Esophagus (tissue), 2 donors: Measurements from ENCODE around the gene PPP1R3G. TPM values are rescaled to one million over a fixed set of nuclear protein-coding genes. Genes with fewer than 3 reads are reported as not detected.
"Not testable (repeated sequence)": the region's sequence is repeated elsewhere in the genome, so short reads cannot be mapped to it uniquely, and the experiment has no call there.

ENCODE experiments used
- H3K27ac ChIP-seq, 2 donors: one replicate each; pipeline ENCODE4 v1.5.1; 2013; ENCODE audit warnings: low read depth in 2 of 2, mild to moderate bottlenecking in 2 of 2, inconsistent platforms in 1 of 2, low read length in 1 of 2, moderate library complexity in 1 of 2
- H3K27me3 ChIP-seq, 2 donors: one replicate each; pipeline ENCODE4 v1.6.1; 2013; ENCODE audit warnings: low read length in 2 of 2, control low read depth in 1 of 2, mild to moderate bottlenecking in 1 of 2; ENCODE audit not compliant: insufficient read depth in 2 of 2, control insufficient read depth in 1 of 2
- H3K36me3 ChIP-seq, 2 donors: one replicate each; pipeline ENCODE4 v1.6.1; 2013; ENCODE audit warnings: low read length in 1 of 2; ENCODE audit not compliant: control insufficient read depth in 2 of 2, insufficient read depth in 2 of 2
- H3K4me1 ChIP-seq, 2 donors: one replicate each; pipeline ENCODE4 v1.6.1; 2013; ENCODE audit warnings: low read length in 1 of 2; ENCODE audit not compliant: control insufficient read depth in 2 of 2, insufficient read depth in 2 of 2
- H3K4me3 ChIP-seq, 2 donors: one replicate each; pipeline ENCODE4 v1.5.1; 2013; ENCODE audit warnings: low read length in 2 of 2, mild to moderate bottlenecking in 2 of 2, low read depth in 1 of 2, moderate library complexity in 1 of 2
- H3K9me3 ChIP-seq, 2 donors: one replicate each; pipeline ENCODE4 v1.6.1; 2013; ENCODE audit warnings: mild to moderate bottlenecking in 2 of 2, low read depth in 1 of 2, low read length in 1 of 2, moderate library complexity in 1 of 2; ENCODE audit not compliant: control insufficient read depth in 2 of 2, insufficient read depth in 1 of 2
- WGBS, 2 donors: extraction: QIAGEN DNeasy Blood & Tissue Kit; methylation state at CpG; one replicate each; pipeline ENCODE4 v1.1.7; 2013; 5-methylcytosine and 5-hydroxymethylcytosine counted together
- polyA plus RNA-seq, 2 donors: library from polyadenylated mRNA; stranded (reverse); fragments of 200-250 nt; gene quantifications; one replicate each; pipeline ENCODE4 v1.2.3, GENCODE V29; 2013
- donor health status: healthy with polysubstance abuse.
- donor health status: Bipolar disorder and iron deficiency.

The PPP1R3G gene
- polyA plus RNA-seq, 2 donors = 0.92 to 2.2 TPM

DNA sequence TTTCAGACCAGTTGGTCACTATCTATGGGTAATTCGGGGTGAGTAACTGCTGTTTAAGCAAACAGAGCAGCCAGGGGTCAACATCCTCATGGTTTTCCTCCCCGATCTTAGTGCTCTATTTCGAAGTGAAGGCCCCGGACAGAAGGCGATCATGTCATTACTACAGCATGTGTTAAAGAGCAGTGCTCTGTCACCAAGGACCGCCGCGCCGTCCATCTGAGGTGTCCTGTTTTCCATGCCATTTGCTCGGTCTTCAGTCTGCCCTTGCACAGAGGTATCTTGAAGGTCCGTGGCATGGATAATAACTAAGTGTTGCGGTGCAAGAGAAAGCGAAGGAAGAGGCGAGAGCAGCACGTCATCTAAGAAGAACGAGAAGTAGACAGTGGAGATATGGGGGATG is 25.1 kb downstream of the PPP1R3G start:
- H3K36me3 ChIP-seq = no peaks in the 10 kb centered on the region
- H3K27me3 ChIP-seq = no peaks in the 10 kb centered on the region
- WGBS, 2 donors = 92 to 95% methylated on average over 16 of the region's 16 CpGs
- no peaks in the 10 kb centered on the region for H3K9me3 ChIP-seq
- peaks cover 3 to 8% of the 10 kb centered on the region in 2 donors for H3K4me1 ChIP-seq
- no peak overlapping the region for H3K27ac ChIP-seq
- no peak overlapping the region for H3K4me3 ChIP-seq

DNA sequence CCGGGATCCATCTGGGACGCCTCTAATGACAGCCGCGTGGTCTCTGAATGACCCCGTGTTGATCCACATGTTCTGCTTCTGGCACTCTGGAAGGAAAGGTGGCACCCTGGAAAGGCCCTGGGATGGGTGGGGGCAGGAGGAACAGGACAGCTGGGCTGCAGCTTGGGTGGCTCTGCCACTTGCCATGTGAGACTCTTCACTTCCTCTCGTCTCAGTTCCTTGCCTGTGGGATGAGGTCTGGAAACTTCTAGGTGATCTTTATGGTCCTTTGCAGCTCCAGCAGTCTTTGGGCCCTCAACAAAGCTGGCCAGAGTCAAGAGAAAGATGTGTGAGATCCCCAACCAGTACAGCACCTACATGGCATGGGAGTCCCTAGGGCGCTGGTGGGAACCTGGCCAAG is 26.5 kb downstream of the PPP1R3G start:
- peaks cover 3 to 8% of the 10 kb centered on the region in 2 donors for H3K4me1 ChIP-seq
- no peak overlapping the region for H3K4me3 ChIP-seq
- H3K9me3 ChIP-seq = no peaks in the 10 kb centered on the region
- WGBS, 2 donors = 85 to 90% methylated on average over 7 of the region's 7 CpGs
- H3K36me3 ChIP-seq = no peaks in the 10 kb centered on the region
- no peaks in the 10 kb centered on the region for H3K27me3 ChIP-seq
- no peak overlapping the region for H3K27ac ChIP-seq

DNA sequence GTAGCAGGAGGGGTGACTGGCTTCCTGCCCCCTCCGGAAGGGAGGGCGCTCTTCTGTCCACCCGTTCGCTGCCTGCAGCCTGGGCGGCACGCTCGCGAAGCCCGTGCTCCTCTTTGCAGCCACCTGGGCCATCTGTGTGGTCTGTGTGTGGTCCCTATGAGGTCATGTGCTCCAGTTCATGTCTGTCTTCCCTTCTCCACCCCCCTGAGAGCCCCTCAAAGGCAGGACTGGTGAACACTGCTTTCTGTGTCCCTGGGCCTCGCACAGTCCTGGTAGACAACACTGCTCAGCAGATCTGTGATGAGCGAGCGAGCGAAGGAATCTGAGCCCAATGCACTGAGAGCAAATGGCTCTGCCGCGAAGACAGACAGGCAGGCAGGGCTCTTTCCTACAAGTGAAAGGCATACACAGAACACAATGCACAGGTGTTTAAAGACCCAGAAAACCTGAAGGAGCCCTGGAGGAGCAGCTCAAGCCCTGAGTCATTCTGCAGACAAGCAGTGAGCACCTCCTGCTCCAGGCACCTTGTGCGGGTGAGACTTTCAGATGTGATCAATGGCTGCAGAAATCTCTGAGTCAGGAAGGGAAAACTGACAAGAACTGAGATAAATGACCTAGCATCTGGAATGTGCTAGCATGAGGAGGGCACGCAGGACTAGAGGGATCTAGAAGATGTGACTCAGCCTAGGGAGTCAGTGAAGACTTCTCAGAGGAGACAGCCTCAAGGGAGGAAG is 27.1 kb downstream of the PPP1R3G start:
- 73 to 81% methylated on average over 17 of the region's 17 CpGs for WGBS, 2 donors
- no peaks in the 10 kb centered on the region for H3K9me3 ChIP-seq
- H3K27me3 ChIP-seq = no peaks in the 10 kb centered on the region
- H3K27ac ChIP-seq = no peak overlapping the region
- peaks cover 5 to 8% of the 10 kb centered on the region in 2 donors for H3K4me1 ChIP-seq
- H3K36me3 ChIP-seq = no peaks in the 10 kb centered on the region
- H3K4me3 ChIP-seq = no peak overlapping the region

DNA sequence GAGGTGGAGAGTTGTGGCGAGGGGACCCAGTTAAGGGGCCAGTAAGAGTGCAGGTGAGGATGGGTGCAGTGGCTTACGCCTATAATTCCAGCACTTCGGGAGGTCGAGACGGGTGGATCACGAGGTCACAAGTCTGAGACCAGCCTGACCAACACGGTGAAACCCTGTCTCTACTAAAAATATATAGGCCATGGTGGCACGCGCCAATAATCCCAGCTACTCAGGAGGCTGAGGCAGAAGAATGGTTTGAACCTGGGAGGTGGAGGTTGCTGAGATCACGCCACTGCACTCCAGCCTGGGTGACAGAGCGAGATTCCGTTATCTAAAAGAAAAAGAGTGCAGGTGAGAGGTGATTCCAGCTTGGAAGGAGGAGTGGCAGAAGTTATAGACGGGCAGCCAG is 28.0 kb downstream of the PPP1R3G start:
- 98% methylated on average over 13 of the region's 13 CpGs for WGBS, 2 donors
- H3K27ac ChIP-seq = no peak overlapping the region

DNA sequence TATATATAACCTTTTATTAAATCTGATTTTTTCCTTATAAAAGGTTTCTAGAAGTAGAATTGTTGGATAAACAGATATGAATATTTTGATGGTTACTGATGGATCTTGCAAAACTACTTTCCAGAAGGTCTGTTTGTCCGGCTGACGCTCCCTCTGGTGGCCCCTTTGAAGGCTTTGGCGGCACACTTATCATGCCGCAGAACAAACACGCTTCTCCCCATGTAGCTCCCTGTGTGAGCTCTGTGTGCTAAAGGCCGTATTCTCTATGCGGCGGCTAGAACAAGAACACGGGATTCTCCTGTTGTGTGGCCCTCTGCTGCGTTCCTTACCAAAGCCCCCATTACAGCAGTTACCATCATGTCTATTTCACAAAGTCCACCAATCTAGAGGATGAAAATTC is 30.0 kb downstream of the PPP1R3G start:
- H3K9me3 ChIP-seq = no peaks in the 10 kb centered on the region
- whole genome bisulfite sequencing, 2 donors = 80 to 92% methylated on average over 10 of the region's 10 CpGs
- H3K27ac ChIP-seq = no peak overlapping the region

More for the DNA sequence above, 28.0 kb downstream of the PPP1R3G start:
- no peaks in the 10 kb centered on the region for H3K9me3 ChIP-seq
- H3K4me3 ChIP-seq = no peak overlapping the region
- no peaks in the 10 kb centered on the region for H3K36me3 ChIP-seq
- peaks cover 5 to 8% of the 10 kb centered on the region in 2 donors for H3K4me1 ChIP-seq
- H3K27me3 ChIP-seq = no peaks in the 10 kb centered on the region

DNA sequence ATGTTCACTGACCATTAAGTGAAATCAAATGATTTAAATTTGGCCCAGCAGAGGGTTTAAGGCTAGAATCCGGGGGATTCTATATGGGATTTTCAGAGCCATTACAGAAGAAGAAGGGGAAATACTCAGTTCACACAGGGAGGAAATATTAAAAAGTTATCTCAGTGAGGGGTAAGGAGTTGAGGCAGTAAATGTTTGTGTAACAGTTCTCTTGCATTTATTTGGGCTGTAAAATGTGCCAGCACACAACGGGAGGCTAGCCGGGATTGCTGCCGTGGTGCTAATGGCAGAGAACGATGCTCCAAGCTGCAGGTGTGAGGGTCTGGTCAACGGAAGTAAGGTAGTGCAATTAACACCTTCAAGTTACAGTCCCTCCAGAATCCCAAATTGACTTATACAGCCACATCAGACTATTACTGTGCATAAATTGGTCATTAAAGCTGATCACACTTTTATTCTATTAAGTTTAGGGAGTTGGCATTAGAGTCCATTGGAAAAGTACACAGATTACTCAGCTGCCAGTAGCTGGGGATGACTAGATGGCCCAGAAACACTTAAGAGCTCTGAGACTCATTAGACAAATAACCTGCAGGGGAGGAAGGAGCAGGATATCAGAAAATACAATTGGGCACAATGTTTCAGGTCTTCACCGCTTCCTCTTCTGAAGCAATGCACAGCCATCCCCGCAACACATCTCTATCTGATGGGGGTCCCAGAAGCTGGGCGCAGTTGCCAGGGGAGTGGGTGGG is 31.3 kb downstream of the PPP1R3G start:
- no peak overlapping the region for H3K27ac ChIP-seq
- H3K9me3 ChIP-seq = no peaks in the 10 kb centered on the region
- 93 to 94% methylated on average over 9 of the region's 9 CpGs for WGBS, 2 donors
- no peaks in the 10 kb centered on the region for H3K36me3 ChIP-seq
- no peaks in the 10 kb centered on the region for H3K27me3 ChIP-seq
- H3K4me1 ChIP-seq = peaks cover 5% of the 10 kb centered on the region in 2 donors
- H3K4me3 ChIP-seq = no peak overlapping the region

More for the DNA sequence above, 30.0 kb downstream of the PPP1R3G start:
- Histone ChIP-seq H3K4me1 (peaks cover 5% of the 10 kb centered on the region in 2 donors), H3K36me3 (no peaks in the 10 kb centered on the region), H3K4me3 (no peak overlapping the region), H3K27me3 (no peaks in the 10 kb centered on the region)

DNA sequence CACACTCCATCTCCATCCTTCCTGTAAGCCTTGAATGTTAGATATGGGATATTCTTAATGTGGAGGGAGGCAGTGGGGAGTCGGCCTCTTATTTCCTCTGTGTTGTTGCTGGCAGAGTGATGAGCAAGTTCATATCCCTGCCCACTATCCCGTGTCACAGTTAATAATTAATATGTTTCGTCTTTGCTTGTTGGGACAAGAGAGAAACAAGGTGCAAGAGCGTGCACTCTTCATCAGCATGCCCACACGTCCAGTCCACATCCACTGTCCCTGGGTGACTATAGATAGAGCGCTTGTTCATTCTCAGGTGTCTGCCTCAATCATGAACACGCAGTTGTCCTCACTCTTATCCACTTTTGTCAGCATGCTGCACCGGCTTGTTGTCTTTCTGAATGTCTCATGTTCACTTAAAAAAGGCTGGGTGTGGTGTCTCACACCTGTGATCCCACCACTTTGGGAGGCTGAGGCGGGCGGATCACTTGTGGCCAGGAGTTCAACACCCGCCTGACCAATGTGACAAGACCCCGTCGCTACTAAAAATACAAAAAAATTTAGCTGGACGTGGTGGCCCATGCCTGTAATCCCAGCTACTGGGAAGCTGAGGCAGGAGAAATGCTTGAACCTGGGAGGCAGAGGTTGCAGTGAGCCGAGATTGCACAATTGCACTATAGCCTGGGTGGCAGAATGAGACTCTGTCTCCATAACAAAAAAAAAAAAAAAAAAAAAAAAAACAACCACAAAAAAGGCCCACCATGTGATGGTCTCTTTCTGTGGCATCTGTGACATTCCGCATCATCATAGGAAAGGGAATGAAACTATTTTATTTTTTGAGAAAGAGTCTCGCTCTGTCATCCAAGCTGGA is 34.2 kb downstream of the PPP1R3G start:
- Histone ChIP-seq H3K27me3 (no peaks in the 10 kb centered on the region), H3K9me3 (no peaks in the 10 kb centered on the region), H3K4me3 (no peak overlapping the region), H3K4me1 (peaks cover 0 to 5% of the 10 kb centered on the region in 2 donors), H3K27ac (no peak overlapping the region), H3K36me3 (no peaks in the 10 kb centered on the region)
- WGBS, 2 donors = 90 to 92% methylated on average over 17 of the region's 17 CpGs

DNA sequence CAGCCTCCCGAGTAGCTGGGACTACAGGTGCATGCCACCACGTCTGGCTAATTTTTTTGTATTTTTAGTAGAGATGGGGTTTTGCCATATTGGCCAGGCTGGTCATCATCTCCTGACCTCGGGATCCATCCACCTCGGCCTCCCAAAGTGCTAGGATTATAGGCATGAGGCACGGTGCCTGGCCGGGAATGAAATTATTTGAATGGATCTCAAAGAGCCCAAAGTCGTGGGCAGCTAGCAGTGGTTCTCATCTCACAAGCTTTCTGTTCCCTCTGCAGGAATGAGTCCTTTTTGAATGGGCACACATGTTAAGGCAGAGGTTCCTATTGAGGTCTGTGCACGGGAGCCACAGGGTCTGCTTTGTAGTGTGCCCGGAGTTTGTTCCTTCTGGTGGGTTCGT is 34.9 kb downstream of the PPP1R3G start:
- Histone ChIP-seq H3K9me3 (no peaks in the 10 kb centered on the region), H3K27ac (no peak overlapping the region), H3K4me1 (peaks cover 0 to 5% of the 10 kb centered on the region in 2 donors), H3K27me3 (no peaks in the 10 kb centered on the region), H3K4me3 (no peak overlapping the region), H3K36me3 (no peaks in the 10 kb centered on the region)
- WGBS, 2 donors = 94 to 95% methylated on average over 10 of the region's 10 CpGs

DNA sequence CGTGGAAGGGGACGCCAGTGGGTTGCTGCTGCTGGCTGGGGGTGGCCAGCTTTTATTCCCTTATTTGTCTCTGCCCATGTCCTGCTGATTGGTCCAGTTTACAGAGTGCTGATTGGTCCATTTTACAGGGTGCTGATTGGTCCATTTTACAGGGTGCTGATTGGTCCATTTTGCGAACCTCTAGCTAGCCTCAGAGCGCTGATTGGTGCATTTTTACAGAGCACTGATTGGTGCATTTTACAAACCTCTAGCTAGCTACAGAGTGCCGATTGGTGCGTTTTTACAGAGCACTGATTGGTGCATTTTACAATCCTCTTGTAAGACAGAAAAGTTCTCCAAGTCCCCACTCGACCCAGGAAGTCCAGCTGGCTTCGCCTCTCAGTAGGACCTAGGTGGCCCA is 35.4 kb downstream of the PPP1R3G start:
- 95 to 97% methylated on average over 8 of the region's 8 CpGs for WGBS, 2 donors
- H3K36me3 ChIP-seq, H3K4me3 ChIP-seq: not testable (repeated sequence)

More for the DNA sequence above, 35.4 kb downstream of the PPP1R3G start:
- H3K4me1 ChIP-seq, H3K27me3 ChIP-seq, H3K27ac ChIP-seq, H3K9me3 ChIP-seq: not testable (repeated sequence)
